Lung (tissue), 12 donors: ENCODE results near the gene TCEAL3. TPM values are rescaled to one million over a fixed set of nuclear protein-coding genes. Genes with fewer than 3 reads are reported as not detected.
A peak's percentile ranks its signal among the peaks of the same experiment; 100 is the strongest.

Experiments
- ATAC-seq: fragments of 200-7000 bp; cut with Tn5 transposase; one replicate; pipeline ENCODE4 v1.9.1; 2020; ENCODE audit warnings: moderate number of reproducible peaks; ENCODE audit not compliant: insufficient read depth, low FRiP score
- DNase-seq, 3 donors: peaks; one replicate each; pipeline ENCODE4 v3.0.0-alpha.2; 2013 to 2017
- H3K27ac ChIP-seq, 2 donors: one replicate each; pipeline ENCODE4 v1.5.1; 2013; ENCODE audit warnings: mild to moderate bottlenecking in 2 of 2, moderate library complexity in 2 of 2, control low read depth in 1 of 2, inconsistent platforms in 1 of 2, low read depth in 1 of 2, low read length in 1 of 2
- H3K27me3 ChIP-seq, 3 donors: one replicate each; pipeline ENCODE4 v1.5.1; 2013; ENCODE audit warnings: low read length in 2 of 3; ENCODE audit not compliant: control insufficient read depth in 3 of 3, insufficient read depth in 3 of 3
- H3K36me3 ChIP-seq, 4 donors: one replicate each; pipeline ENCODE4 v1.5.1; 2013; ENCODE audit warnings: low read length in 4 of 4, mild to moderate bottlenecking in 1 of 4, moderate library complexity in 1 of 4; ENCODE audit not compliant: control insufficient read depth in 4 of 4, insufficient read depth in 4 of 4
- H3K4me1 ChIP-seq, 5 donors: one replicate each; pipeline ENCODE4 v1.5.1; 2013; ENCODE audit warnings: low read length in 5 of 5, mild to moderate bottlenecking in 2 of 5, moderate library complexity in 1 of 5; ENCODE audit not compliant: control insufficient read depth in 5 of 5, insufficient read depth in 5 of 5
- H3K4me3 ChIP-seq: one replicate; pipeline ENCODE4 v1.5.1; 2013; ENCODE audit warnings: mild to moderate bottlenecking, control low read depth, moderate library complexity
- H3K9ac ChIP-seq, 2 donors: one replicate each; pipeline ENCODE4 v1.5.1; 2013; ENCODE audit warnings: low read length in 2 of 2, control low read depth in 1 of 2; ENCODE audit not compliant: insufficient read depth in 1 of 2
- H3K9me3 ChIP-seq, 4 donors: one replicate each; pipeline ENCODE4 v1.5.1; 2013; ENCODE audit warnings: low read length in 3 of 4, mild to moderate bottlenecking in 1 of 4, moderate library complexity in 1 of 4; ENCODE audit not compliant: control insufficient read depth in 4 of 4, insufficient read depth in 3 of 4
- CTCF ChIP-seq: IDR thresholded peaks from 2 replicates; pipeline ENCODE4 v1.5.1; 2012; ENCODE audit warnings: mild to moderate bottlenecking; ENCODE audit errors: control extremely low read depth, extremely low read depth
- WGBS, 2 donors: extraction: QIAGEN DNeasy Blood & Tissue Kit; methylation state at CpG; one replicate each; pipeline ENCODE4 v1.1.7; 2013; 5-methylcytosine and 5-hydroxymethylcytosine counted together
- polyA plus RNA-seq, 2 donors: library from polyadenylated mRNA; stranded (reverse); fragments of 200-250 nt; gene quantifications; one replicate each; pipeline ENCODE4 v1.2.1, GENCODE V29; 2013
- total RNA-seq, 2 donors: library from RNA; depleted of rRNA in 1 of 2; stranded (reverse); fragments of >200 nt in 1 of 2; gene quantifications; one replicate each; pipeline ENCODE4 v1.2.1, GENCODE V29; 2014 to 2021
- donor health status: control.
- donor health status: control.
- donor health status: Bipolar disorder and iron deficiency.
- donor health status: healthy.
- donor health status: DM: yes; HTN: yes; CAD: no.

TCEAL3 gene
- total and polyA plus RNA-seq, 4 donors, result 5.9 to 37.9 (median 28.9) TPM

DNA sequence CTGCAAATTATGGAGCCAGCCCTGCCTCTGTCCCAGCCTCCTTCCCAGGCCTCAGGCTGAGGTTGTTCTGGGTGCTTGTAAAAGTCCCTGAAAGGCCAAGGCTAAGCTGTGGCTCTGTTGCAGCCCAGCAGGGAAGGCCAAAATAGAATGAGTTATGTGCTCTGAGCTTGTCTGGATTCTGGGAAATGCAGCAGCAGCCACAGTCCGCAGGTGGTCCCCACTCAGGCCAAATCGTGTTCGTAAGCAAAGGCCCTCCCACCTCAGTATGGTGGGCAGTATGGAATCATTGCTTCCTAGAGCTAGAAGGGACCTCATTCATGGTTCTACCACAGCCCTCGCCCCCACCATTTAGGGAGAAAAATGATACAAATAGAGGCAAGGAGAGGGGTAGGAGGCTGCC lies 16.3 kb downstream of the TCEAL3 start:
- no peak overlapping the region for H3K9ac ChIP-seq
- peaks cover 0 to 4% (median 2%) of the 10 kb centered on the region in 5 donors for H3K4me1 ChIP-seq
- WGBS, 2 donors, result 69 to 74% methylated on average over 3 to 4 of the region's 4 CpGs

GRCh38 chrX:103626855-103627254 lies 19.1 kb downstream of the TCEAL3 start:
- Histone ChIP-seq H3K27ac (no peak overlapping the region), H3K27me3 (peaks cover 4 to 15% (median 8%) of the 10 kb centered on the region in 3 donors), H3K36me3 (no peaks in the 10 kb centered on the region), H3K9ac (no peak overlapping the region), H3K4me3 (no peak overlapping the region), H3K9me3 (peaks cover 0 to 2% (median 0%) of the 10 kb centered on the region in 4 donors), H3K4me1 (peaks cover 0 to 4% (median 2%) of the 10 kb centered on the region in 5 donors)
- DNase-seq, result no peak
- TF ChIP-seq CTCF, result no peak
- no peak for ATAC-seq

More for the DNA sequence above, 16.3 kb downstream of the TCEAL3 start:
- no peak for ATAC-seq
- Histone ChIP-seq H3K36me3 (no peaks in the 10 kb centered on the region), H3K27ac (peak overlapping the region in 1 of 2 donors; percentile 9), H3K9me3 (no peaks in the 10 kb centered on the region), H3K4me3 (no peak overlapping the region), H3K27me3 (peaks cover 0 to 10% (median 8%) of the 10 kb centered on the region in 3 donors)
- no peak for TF ChIP-seq CTCF
- DNase-seq, result no peak

- 4 to 26% methylated on average over 16 to 32 of the region's 32 CpGs for WGBS, 2 donors
- peak within 1 kb of the TSS; percentile 89 to 90 for H3K27ac ChIP-seq
- peak; percentile 64 to 80 (median 72) for DNase-seq
- peaks cover 4 to 15% (median 6%) of the 10 kb centered on the region in 3 donors for H3K27me3 ChIP-seq
- TF ChIP-seq CTCF, result no peak
- peak within 1 kb of the TSS; percentile 58 for H3K4me3 ChIP-seq
- H3K9me3 ChIP-seq, result peaks cover 0 to 2% (median 0%) of the 10 kb centered on the region in 4 donors
- no peaks in the 10 kb centered on the region for H3K36me3 ChIP-seq
- peak within 1 kb of the TSS; percentile 58 to 95 for H3K9ac ChIP-seq
- peaks cover 0 to 4% (median 2%) of the 10 kb centered on the region in 5 donors for H3K4me1 ChIP-seq
- ATAC-seq, result peak; percentile 25
Measured at GRCh38 chrX:103628386-103629317, 20.9 kb downstream of the TCEAL3 start, which contains the start of gene TCEAL1. TCEAL1 (plus strand) TSS chrX:103628975; CDS start chrX:103629917, 942 bp downstream.
